Loucy (cell line): ENCODE data around the gene CABP4.

Experiments
- H2AFZ ChIP-seq: fragments of 200-600 bp; sonication (generic); 2 replicates; pipeline ENCODE4 v1.6.0; 2016; ENCODE audit warnings: antibody characterized with exemption, mild to moderate bottlenecking, low read length, moderate library complexity
- H3F3A ChIP-seq: fragments of 200-600 bp; 2 replicates; pipeline ENCODE4 v1.6.0; 2016; ENCODE audit warnings: antibody characterized with exemption, low read depth, mild to moderate bottlenecking
- H3K27me3 ChIP-seq: fragments of 200-600 bp; sonication (generic); 2 replicates; pipeline ENCODE4 v1.6.1; 2014; ENCODE audit warnings: low read length, mild to moderate bottlenecking; ENCODE audit not compliant: insufficient read depth, poor library complexity, severe bottlenecking
- H3K36me3 ChIP-seq: fragments of 200-600 bp; sonication (generic); 2 replicates; pipeline ENCODE4 v1.6.1; 2016; ENCODE audit warnings: low read length; ENCODE audit not compliant: insufficient read depth
- H3K4me1 ChIP-seq: fragments of 200-600 bp; sonication (generic); 2 replicates; pipeline ENCODE4 v1.5.1; 2014; ENCODE audit warnings: low read length, mild to moderate bottlenecking; ENCODE audit not compliant: insufficient read depth, poor library complexity, severe bottlenecking
- H3K4me2 ChIP-seq: fragments of 200-600 bp; sonication (generic); 2 replicates; pipeline ENCODE4 v1.6.0; 2014; ENCODE audit warnings: antibody characterized with exemption, low read length, low read depth, mild to moderate bottlenecking; ENCODE audit not compliant: poor library complexity, severe bottlenecking
- H3K4me3 ChIP-seq: fragments of 200-600 bp; sonication (generic); 2 replicates; pipeline ENCODE4 v1.5.1; 2014; ENCODE audit warnings: low read length, mild to moderate bottlenecking, mixed read lengths; ENCODE audit not compliant: poor library complexity, severe bottlenecking
- H3K79me2 ChIP-seq: fragments of 200-600 bp; sonication (generic); 2 replicates; pipeline ENCODE4 v1.6.1; 2014; ENCODE audit warnings: low read length; ENCODE audit not compliant: insufficient read depth
- H3K9ac ChIP-seq: fragments of 200-600 bp; sonication (generic); 2 replicates; pipeline ENCODE4 v1.6.0; 2014; ENCODE audit warnings: mild to moderate bottlenecking, low read depth, low read length, moderate library complexity; ENCODE audit not compliant: poor library complexity, severe bottlenecking
- H3K9me2 ChIP-seq: fragments of 200-600 bp; sonication (generic); replicated peaks from 2 replicates; pipeline ENCODE4 v1.6.1; 2016; ENCODE audit warnings: low read depth, low read length, mixed read lengths
- H3K9me3 ChIP-seq: fragments of 200-600 bp; sonication (generic); 2 replicates; pipeline ENCODE4 v1.6.1; 2014; ENCODE audit warnings: mild to moderate bottlenecking, antibody characterized with exemption, low read length, low read depth; ENCODE audit not compliant: insufficient read depth
- H4K20me1 ChIP-seq: fragments of 200-600 bp; sonication (generic); 2 replicates; pipeline ENCODE4 v1.6.0; 2014; ENCODE audit warnings: antibody characterized with exemption, low read length, mild to moderate bottlenecking; ENCODE audit not compliant: insufficient read depth, poor library complexity, severe bottlenecking
- EZH2phosphoT487 ChIP-seq: fragments of 200-600 bp; IDR thresholded peaks from 2 replicates; pipeline ENCODE4 v1.6.1; 2018; ENCODE audit warnings: antibody characterized with exemption, mild to moderate bottlenecking, moderate library complexity, borderline replicate concordance
- TF ChIP-seq, protein P1 (sequence below): fragments of 200-600 bp; sonication (generic); conservative IDR thresholded peaks from 2 replicates; pipeline ENCODE4 v1.5.1; 2014; ENCODE audit warnings: mild to moderate bottlenecking, antibody characterized with exemption, low read length

CABP4 gene

GRCh38 chr11:67453816-67454732, 1.1 kb upstream of the CABP4 start:
- H3K9me3 ChIP-seq = no peaks in the 10 kb centered on the region
- no peaks in the 10 kb centered on the region for H4K20me1 ChIP-seq
- H2AFZ ChIP-seq = no peak overlapping the region
- no peaks in the 10 kb centered on the region for H3K9me2 ChIP-seq
- H3K79me2 ChIP-seq = no peaks in the 10 kb centered on the region
- H3F3A ChIP-seq = no peaks in the 10 kb centered on the region
- H3K36me3 ChIP-seq = no peaks in the 10 kb centered on the region
- H3K27me3 ChIP-seq = no peaks in the 10 kb centered on the region
- no peak overlapping the region for H3K4me2 ChIP-seq
- no peak for TF ChIP-seq EZH2phosphoT487
- TF ChIP-seq, protein P1, sequence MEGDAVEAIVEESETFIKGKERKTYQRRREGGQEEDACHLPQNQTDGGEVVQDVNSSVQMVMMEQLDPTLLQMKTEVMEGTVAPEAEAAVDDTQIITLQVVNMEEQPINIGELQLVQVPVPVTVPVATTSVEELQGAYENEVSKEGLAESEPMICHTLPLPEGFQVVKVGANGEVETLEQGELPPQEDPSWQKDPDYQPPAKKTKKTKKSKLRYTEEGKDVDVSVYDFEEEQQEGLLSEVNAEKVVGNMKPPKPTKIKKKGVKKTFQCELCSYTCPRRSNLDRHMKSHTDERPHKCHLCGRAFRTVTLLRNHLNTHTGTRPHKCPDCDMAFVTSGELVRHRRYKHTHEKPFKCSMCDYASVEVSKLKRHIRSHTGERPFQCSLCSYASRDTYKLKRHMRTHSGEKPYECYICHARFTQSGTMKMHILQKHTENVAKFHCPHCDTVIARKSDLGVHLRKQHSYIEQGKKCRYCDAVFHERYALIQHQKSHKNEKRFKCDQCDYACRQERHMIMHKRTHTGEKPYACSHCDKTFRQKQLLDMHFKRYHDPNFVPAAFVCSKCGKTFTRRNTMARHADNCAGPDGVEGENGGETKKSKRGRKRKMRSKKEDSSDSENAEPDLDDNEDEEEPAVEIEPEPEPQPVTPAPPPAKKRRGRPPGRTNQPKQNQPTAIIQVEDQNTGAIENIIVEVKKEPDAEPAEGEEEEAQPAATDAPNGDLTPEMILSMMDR = no peak
- H3K4me3 ChIP-seq = no peak overlapping the region
- H3K4me1 ChIP-seq = no peaks in the 10 kb centered on the region
- H3K9ac ChIP-seq = no peak overlapping the region

DNA sequence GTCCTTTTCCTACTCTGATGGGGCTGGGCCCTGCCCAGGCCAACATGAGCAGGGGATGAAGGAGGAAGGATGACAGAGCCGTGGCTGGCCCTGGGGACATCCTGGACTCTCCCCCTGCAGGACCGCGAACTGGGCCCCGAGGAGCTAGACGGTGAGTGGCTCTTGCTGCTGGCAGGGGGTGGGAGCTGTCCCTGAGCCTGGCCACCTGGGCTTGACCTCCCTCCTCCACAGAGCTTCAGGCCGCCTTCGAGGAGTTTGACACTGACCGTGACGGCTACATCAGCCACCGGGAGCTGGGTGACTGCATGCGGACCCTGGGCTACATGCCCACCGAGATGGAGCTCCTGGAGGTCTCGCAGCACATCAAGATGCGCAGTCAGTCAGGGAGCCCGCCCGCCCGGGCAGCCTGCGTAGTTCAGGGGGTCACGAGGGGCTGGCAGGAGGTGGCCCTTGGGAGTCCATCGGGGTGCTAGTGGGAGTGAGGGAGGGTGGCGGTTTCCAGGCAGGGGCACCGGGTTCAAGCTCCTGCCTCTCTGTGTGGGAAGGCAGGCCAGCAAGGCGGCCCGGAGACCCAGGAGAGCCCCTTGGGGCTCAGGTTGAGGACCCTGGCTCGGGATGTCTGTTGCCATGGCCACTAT, 1.0 kb downstream of the CABP4 start:
- TF ChIP-seq EZH2phosphoT487 = no peak
- TF ChIP-seq, protein P1 = no peak
- Histone ChIP-seq H3K9ac (no peak overlapping the region), H3K4me1 (no peaks in the 10 kb centered on the region), H3K4me3 (no peak overlapping the region), H3K79me2 (no peaks in the 10 kb centered on the region), H2AFZ (no peak overlapping the region), H3K36me3 (no peaks in the 10 kb centered on the region), H3K9me3 (no peaks in the 10 kb centered on the region), H3F3A (no peaks in the 10 kb centered on the region), H3K4me2 (no peak overlapping the region), H4K20me1 (no peaks in the 10 kb centered on the region), H3K9me2 (no peaks in the 10 kb centered on the region), H3K27me3 (no peaks in the 10 kb centered on the region)

- H3K79me2 ChIP-seq = no peaks in the 10 kb centered on the region
- H3K9ac ChIP-seq = no peak overlapping the region
- TF ChIP-seq, protein P1 = no peak
- no peak for TF ChIP-seq EZH2phosphoT487
- no peaks in the 10 kb centered on the region for H3F3A ChIP-seq
- no peaks in the 10 kb centered on the region for H3K9me3 ChIP-seq
- H3K27me3 ChIP-seq = no peaks in the 10 kb centered on the region
- no peak overlapping the region for H3K4me2 ChIP-seq
- no peaks in the 10 kb centered on the region for H3K36me3 ChIP-seq
- no peaks in the 10 kb centered on the region for H3K4me1 ChIP-seq
- no peaks in the 10 kb centered on the region for H3K9me2 ChIP-seq
- H2AFZ ChIP-seq = no peak overlapping the region
- no peaks in the 10 kb centered on the region for H4K20me1 ChIP-seq
- no peak overlapping the region for H3K4me3 ChIP-seq
Observed at GRCh38 chr11:67457453-67457852, 2.3 kb downstream of the CABP4 start.
